ENCODE data around the gene ARL4A.

DNA sequence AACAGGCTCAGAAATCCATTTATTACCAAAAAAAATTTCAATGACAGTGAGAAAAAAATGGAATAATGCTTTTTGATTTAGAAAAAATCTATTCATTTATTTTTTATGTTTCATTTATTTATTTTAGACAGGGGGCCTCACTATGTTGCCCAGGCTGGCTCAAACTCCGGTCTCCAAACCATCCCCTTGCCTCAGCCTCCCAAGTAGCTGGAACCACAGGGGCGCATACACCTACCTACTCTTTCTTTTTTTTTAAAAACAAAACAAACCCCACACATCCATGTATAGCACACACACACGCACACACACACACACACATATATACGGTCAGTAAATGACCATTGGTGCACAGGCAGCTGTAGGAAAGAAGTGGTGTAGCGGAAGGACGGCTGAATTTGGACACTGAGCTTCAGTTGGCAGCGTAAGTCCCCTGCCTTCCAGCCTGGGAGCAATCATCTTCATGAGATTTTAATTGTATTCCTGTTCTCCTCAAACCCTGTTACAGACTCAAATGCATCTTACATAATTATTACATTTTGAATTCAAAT, 28.8 kb downstream of the ARL4A start:
- TF ChIP-seq KAT7 (CRISPR knock-in tag; IDR thresholded peaks at IDR 0.05; ENCODE audit: borderline replicate concordance) (no peak), AGO1 (IDR thresholded peaks at IDR 0.05; ENCODE audit: low read depth, low read length, poor library complexity, severe bottlenecking) (no peak), POLR2AphosphoS5 (IDR thresholded peaks at IDR 0.05; ENCODE audit: low read depth, low read length) (no peak), ARHGAP35 (CRISPR knock-in tag; IDR thresholded peaks at IDR 0.05; ENCODE audit: borderline replicate concordance) (no peak), ZNF160 (CRISPR knock-in tag; IDR thresholded peaks at IDR 0.05) (no peak), YY1 (IDR thresholded peaks at IDR 0.05; ENCODE audit: insufficient read depth, insufficient replicate concordance, low read depth, low read length) (no peak), TARDBP (CRISPR knock-in tag; IDR thresholded peaks at IDR 0.05) (no peak), SNAPC2 (CRISPR knock-in tag; IDR thresholded peaks at IDR 0.05) (no peak), FOSL1 (CRISPR knock-in tag; IDR thresholded peaks at IDR 0.05; ENCODE audit: borderline replicate concordance) (no peak), TBP (CRISPR knock-in tag; IDR thresholded peaks at IDR 0.05) (no peak)
- TF ChIP-seq, protein P1, sequence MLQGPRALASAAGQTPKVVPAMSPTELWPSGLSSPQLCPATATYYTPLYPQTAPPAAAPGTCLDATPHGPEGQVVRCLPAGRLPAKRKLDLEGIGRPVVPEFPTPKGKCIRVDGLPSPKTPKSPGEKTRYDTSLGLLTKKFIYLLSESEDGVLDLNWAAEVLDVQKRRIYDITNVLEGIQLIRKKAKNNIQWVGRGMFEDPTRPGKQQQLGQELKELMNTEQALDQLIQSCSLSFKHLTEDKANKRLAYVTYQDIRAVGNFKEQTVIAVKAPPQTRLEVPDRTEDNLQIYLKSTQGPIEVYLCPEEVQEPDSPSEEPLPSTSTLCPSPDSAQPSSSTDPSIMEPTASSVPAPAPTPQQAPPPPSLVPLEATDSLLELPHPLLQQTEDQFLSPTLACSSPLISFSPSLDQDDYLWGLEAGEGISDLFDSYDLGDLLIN (CRISPR knock-in tag; IDR thresholded peaks at IDR 0.05; ENCODE audit: borderline replicate concordance): no peak
- TF ChIP-seq, protein P2, sequence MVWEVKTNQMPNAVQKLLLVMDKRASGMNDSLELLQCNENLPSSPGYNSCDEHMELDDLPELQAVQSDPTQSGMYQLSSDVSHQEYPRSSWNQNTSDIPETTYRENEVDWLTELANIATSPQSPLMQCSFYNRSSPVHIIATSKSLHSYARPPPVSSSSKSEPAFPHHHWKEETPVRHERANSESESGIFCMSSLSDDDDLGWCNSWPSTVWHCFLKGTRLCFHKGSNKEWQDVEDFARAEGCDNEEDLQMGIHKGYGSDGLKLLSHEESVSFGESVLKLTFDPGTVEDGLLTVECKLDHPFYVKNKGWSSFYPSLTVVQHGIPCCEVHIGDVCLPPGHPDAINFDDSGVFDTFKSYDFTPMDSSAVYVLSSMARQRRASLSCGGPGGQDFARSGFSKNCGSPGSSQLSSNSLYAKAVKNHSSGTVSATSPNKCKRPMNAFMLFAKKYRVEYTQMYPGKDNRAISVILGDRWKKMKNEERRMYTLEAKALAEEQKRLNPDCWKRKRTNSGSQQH (CRISPR knock-in tag; IDR thresholded peaks at IDR 0.05; ENCODE audit: low read depth): no peak
- TF ChIP-seq, protein P3, sequence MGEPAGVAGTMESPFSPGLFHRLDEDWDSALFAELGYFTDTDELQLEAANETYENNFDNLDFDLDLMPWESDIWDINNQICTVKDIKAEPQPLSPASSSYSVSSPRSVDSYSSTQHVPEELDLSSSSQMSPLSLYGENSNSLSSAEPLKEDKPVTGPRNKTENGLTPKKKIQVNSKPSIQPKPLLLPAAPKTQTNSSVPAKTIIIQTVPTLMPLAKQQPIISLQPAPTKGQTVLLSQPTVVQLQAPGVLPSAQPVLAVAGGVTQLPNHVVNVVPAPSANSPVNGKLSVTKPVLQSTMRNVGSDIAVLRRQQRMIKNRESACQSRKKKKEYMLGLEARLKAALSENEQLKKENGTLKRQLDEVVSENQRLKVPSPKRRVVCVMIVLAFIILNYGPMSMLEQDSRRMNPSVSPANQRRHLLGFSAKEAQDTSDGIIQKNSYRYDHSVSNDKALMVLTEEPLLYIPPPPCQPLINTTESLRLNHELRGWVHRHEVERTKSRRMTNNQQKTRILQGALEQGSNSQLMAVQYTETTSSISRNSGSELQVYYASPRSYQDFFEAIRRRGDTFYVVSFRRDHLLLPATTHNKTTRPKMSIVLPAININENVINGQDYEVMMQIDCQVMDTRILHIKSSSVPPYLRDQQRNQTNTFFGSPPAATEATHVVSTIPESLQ (CRISPR knock-in tag; conservative IDR thresholded peaks at IDR 0.05): no peak
- TF ChIP-seq, protein P4, sequence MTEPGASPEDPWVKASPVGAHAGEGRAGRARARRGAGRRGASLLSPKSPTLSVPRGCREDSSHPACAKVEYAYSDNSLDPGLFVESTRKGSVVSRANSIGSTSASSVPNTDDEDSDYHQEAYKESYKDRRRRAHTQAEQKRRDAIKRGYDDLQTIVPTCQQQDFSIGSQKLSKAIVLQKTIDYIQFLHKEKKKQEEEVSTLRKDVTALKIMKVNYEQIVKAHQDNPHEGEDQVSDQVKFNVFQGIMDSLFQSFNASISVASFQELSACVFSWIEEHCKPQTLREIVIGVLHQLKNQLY (CRISPR knock-in tag; IDR thresholded peaks at IDR 0.05): no peak

Measured in HepG2 (cell line).